Measurements from ENCODE around the gene ADAMTS2.

ADAMTS2 gene

GRCh38 chr5:179303451-179304200 lies 41.6 kb downstream of the ADAMTS2 start:
- Histone ChIP-seq H3K9ac (ENCODE audit: low read depth in 1 of 2, low read length in 2 of 2) (no peak overlapping the region), H3K36me3 (ENCODE audit: control insufficient read depth in 2 of 2, insufficient read depth in 2 of 2, low read length in 2 of 2) (no peaks in the 10 kb centered on the region), H3K27ac (ENCODE audit: low read depth in 2 of 2, low read length in 2 of 2) (no peak overlapping the region), H3K4me3 (ENCODE audit: low read length in 2 of 2) (no peak overlapping the region), H3K27me3 (ENCODE audit: control insufficient read depth in 2 of 2, insufficient read depth in 2 of 2, low read length in 2 of 2) (no peaks in the 10 kb centered on the region), H3K9me3 (ENCODE audit: control insufficient read depth in 2 of 2, low read length in 2 of 2) (peaks cover 0 to 2% of the 10 kb centered on the region in 2 donors), H3K4me1 (ENCODE audit: control insufficient read depth in 2 of 2, insufficient read depth in 2 of 2, low read length in 2 of 2) (no peaks in the 10 kb centered on the region)

- Histone ChIP-seq H3K9ac (ENCODE audit: low read depth in 1 of 2, low read length in 2 of 2) (no peak overlapping the region), H3K4me3 (ENCODE audit: low read length in 2 of 2) (no peak overlapping the region)
Measured at GRCh38 chr5:179302499-179303185, 42.6 kb downstream of the ADAMTS2 start.

DNA sequence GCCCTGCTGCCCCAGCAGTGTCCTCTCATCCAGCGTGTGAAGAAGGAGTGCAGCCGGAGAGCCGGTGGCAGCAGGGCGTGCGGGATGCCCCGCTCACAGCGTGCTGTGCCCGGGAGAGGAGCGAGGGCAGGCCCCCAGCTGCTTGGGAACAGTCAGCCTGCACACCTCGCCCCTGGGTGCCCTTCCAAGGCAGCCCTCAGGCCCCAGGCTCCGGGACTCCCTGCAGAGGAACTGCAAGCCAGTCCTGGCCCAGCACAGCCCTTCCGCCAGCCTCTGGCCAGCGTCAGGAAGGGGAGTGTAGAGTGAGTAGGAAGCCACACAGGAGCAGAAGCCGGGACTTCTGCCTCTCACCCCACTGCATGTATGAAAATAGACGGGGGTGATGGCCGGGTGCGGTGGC lies 43.5 kb downstream of the ADAMTS2 start:
- peaks cover 0 to 2% of the 10 kb centered on the region in 2 donors for H3K9me3 ChIP-seq (ENCODE audit: control insufficient read depth in 2 of 2, low read length in 2 of 2)
- no peaks in the 10 kb centered on the region for H3K4me1 ChIP-seq (ENCODE audit: control insufficient read depth in 2 of 2, insufficient read depth in 2 of 2, low read length in 2 of 2)
- H3K4me3 ChIP-seq (ENCODE audit: low read length in 2 of 2) = no peak overlapping the region
- no peak overlapping the region for H3K27ac ChIP-seq (ENCODE audit: low read depth in 2 of 2, low read length in 2 of 2)
- no peaks in the 10 kb centered on the region for H3K27me3 ChIP-seq (ENCODE audit: control insufficient read depth in 2 of 2, insufficient read depth in 2 of 2, low read length in 2 of 2)
- no peak overlapping the region for H3K9ac ChIP-seq (ENCODE audit: low read depth in 1 of 2, low read length in 2 of 2)
- H3K36me3 ChIP-seq (ENCODE audit: control insufficient read depth in 2 of 2, insufficient read depth in 2 of 2, low read length in 2 of 2) = no peaks in the 10 kb centered on the region

More at GRCh38 chr5:179302499-179303185, 42.6 kb downstream of the ADAMTS2 start:
- Histone ChIP-seq H3K9me3 (ENCODE audit: control insufficient read depth in 2 of 2, low read length in 2 of 2) (peaks cover 0 to 2% of the 10 kb centered on the region in 2 donors), H3K36me3 (ENCODE audit: control insufficient read depth in 2 of 2, insufficient read depth in 2 of 2, low read length in 2 of 2) (no peaks in the 10 kb centered on the region), H3K4me1 (ENCODE audit: control insufficient read depth in 2 of 2, insufficient read depth in 2 of 2, low read length in 2 of 2) (no peaks in the 10 kb centered on the region), H3K27ac (ENCODE audit: low read depth in 2 of 2, low read length in 2 of 2) (no peak overlapping the region), H3K27me3 (ENCODE audit: control insufficient read depth in 2 of 2, insufficient read depth in 2 of 2, low read length in 2 of 2) (no peaks in the 10 kb centered on the region)

- Histone ChIP-seq H3K36me3 (ENCODE audit: control insufficient read depth in 2 of 2, insufficient read depth in 2 of 2, low read length in 2 of 2) (no peaks in the 10 kb centered on the region), H3K27ac (ENCODE audit: low read depth in 2 of 2, low read length in 2 of 2) (no peak overlapping the region), H3K27me3 (ENCODE audit: control insufficient read depth in 2 of 2, insufficient read depth in 2 of 2, low read length in 2 of 2) (no peaks in the 10 kb centered on the region), H3K9ac (ENCODE audit: low read depth in 1 of 2, low read length in 2 of 2) (no peak overlapping the region), H3K9me3 (ENCODE audit: control insufficient read depth in 2 of 2, low read length in 2 of 2) (peaks cover 0 to 2% of the 10 kb centered on the region in 2 donors), H3K4me1 (ENCODE audit: control insufficient read depth in 2 of 2, insufficient read depth in 2 of 2, low read length in 2 of 2) (no peaks in the 10 kb centered on the region), H3K4me3 (ENCODE audit: low read length in 2 of 2) (no peak overlapping the region)
Measured at GRCh38 chr5:179301376-179301775, 43.9 kb downstream of the ADAMTS2 start.

DNA sequence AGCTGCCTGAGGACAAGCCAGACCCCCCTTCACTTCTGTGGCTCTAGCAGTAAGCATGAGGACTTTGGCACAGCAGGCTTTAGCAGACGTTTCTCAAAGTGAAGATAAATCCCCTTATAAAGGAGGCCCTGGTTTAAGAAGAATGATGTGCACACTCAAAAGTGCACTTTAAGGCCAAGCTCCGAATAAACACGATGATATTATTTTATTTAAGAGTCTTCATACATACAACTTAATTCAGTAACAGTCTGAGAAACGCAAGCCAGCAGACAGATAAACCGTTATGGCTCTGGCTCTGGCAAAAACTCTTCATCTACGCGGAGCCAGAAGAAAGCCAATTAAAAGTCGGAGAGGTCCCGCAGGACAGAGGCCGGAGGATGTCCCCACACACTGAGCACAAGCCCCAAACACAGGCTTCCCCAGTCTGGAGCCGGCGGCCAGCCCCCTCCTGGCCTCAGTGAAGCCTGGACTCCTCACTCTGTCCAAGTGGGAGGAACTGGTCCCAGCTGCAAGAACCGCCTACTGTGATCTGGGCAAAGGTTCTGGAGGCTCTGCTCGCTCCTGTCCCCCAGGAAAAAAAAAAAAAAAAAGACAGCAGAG lies 44.6 kb downstream of the ADAMTS2 start:
- Histone ChIP-seq H3K4me3 (ENCODE audit: low read length in 2 of 2) (no peak overlapping the region), H3K9ac (ENCODE audit: low read depth in 1 of 2, low read length in 2 of 2) (no peak overlapping the region), H3K9me3 (ENCODE audit: control insufficient read depth in 2 of 2, low read length in 2 of 2) (peaks cover 0 to 2% of the 10 kb centered on the region in 2 donors)

DNA sequence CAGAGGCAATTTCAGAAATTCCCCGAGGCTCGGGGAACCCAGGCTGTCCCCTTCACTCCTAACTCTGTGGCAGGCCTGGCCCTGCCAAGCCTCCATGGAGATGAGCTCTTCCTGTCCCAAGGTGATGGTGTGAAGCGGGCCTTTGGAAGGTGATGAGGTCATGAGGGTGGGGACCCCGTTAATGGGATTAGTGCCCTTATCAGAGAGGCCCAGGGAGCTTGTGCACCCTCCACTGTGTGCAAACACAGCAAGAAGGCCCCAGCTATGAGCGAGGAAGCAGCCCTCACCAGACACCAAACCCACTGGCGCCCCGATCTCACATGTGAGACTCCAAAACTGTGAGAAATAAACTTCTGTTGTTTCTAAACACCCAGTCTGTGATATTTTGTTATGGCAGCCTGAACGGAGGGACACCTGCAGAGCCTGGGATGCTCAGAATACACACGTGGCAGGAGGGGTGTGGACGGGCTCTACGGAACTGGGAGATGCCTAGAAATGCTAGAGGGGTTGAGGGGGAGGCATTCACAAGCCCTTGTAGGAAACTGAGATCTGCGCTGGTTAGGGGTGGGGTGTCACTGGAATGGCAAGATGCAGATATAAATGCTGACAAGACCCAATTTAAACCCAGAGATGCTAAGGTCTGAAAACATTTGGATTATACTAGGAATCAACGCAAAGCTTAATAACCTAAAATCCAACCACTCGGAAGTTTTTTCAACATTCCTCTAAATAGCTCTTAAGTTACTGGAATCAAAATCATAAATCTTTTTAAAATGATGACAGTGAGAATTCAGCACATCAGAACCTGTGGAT lies 46.9 kb downstream of the ADAMTS2 start:
- Histone ChIP-seq H3K4me1 (ENCODE audit: control insufficient read depth in 2 of 2, insufficient read depth in 2 of 2, low read length in 2 of 2) (no peaks in the 10 kb centered on the region), H3K9ac (ENCODE audit: low read depth in 1 of 2, low read length in 2 of 2) (no peak overlapping the region), H3K9me3 (ENCODE audit: control insufficient read depth in 2 of 2, low read length in 2 of 2) (no peaks in the 10 kb centered on the region), H3K27ac (ENCODE audit: low read depth in 2 of 2, low read length in 2 of 2) (no peak overlapping the region), H3K36me3 (ENCODE audit: control insufficient read depth in 2 of 2, insufficient read depth in 2 of 2, low read length in 2 of 2) (no peaks in the 10 kb centered on the region), H3K4me3 (ENCODE audit: low read length in 2 of 2) (no peak overlapping the region), H3K27me3 (ENCODE audit: control insufficient read depth in 2 of 2, insufficient read depth in 2 of 2, low read length in 2 of 2) (no peaks in the 10 kb centered on the region)

More for the DNA sequence above, 44.6 kb downstream of the ADAMTS2 start:
- Histone ChIP-seq H3K27ac (ENCODE audit: low read depth in 2 of 2, low read length in 2 of 2) (no peak overlapping the region), H3K4me1 (ENCODE audit: control insufficient read depth in 2 of 2, insufficient read depth in 2 of 2, low read length in 2 of 2) (no peaks in the 10 kb centered on the region), H3K27me3 (ENCODE audit: control insufficient read depth in 2 of 2, insufficient read depth in 2 of 2, low read length in 2 of 2) (no peaks in the 10 kb centered on the region), H3K36me3 (ENCODE audit: control insufficient read depth in 2 of 2, insufficient read depth in 2 of 2, low read length in 2 of 2) (no peaks in the 10 kb centered on the region)

DNA sequence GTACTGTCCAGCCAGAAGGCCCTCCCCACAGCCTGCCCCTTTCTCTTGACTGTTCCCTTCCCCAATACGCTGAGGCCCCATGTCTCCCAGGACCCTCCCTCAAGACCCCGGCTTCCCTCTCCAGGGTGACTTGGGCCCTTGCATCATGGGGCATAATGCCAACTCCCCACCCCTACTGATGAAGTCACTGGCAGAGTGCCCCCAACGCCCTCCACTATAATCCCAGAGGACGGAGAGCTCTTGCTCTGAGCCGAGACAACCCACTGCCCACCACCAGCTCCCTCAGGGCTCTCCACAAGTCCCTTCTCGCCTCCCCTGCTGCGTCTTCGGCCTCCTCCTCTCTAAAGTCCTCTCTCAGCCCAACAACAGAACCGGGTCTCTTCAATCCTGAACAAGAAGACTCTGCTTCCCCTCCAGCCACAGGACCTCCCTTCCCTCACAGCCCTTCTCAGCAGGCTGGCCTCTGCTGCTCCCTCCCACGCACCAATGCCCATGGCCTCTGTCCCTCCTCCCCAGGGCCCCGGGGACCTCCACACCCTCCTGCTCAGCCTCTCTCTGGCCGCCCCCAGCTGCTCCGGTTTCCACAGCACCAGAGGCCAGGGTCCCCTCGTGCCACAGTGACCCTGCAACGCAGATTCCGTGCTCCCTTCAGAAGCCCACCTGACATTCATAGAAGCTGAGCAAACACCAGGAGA lies 47.6 kb downstream of the ADAMTS2 start:
- Histone ChIP-seq H3K4me1 (ENCODE audit: control insufficient read depth in 2 of 2, insufficient read depth in 2 of 2, low read length in 2 of 2) (no peaks in the 10 kb centered on the region), H3K9ac (ENCODE audit: low read depth in 1 of 2, low read length in 2 of 2) (no peak overlapping the region), H3K27ac (ENCODE audit: low read depth in 2 of 2, low read length in 2 of 2) (no peak overlapping the region)

GRCh38 chr5:179297026-179297425 lies 48.2 kb downstream of the ADAMTS2 start:
- Histone ChIP-seq H3K27me3 (ENCODE audit: control insufficient read depth in 2 of 2, insufficient read depth in 2 of 2, low read length in 2 of 2) (no peaks in the 10 kb centered on the region), H3K9ac (ENCODE audit: low read depth in 1 of 2, low read length in 2 of 2) (no peak overlapping the region), H3K27ac (ENCODE audit: low read depth in 2 of 2, low read length in 2 of 2) (no peak overlapping the region), H3K36me3 (ENCODE audit: control insufficient read depth in 2 of 2, insufficient read depth in 2 of 2, low read length in 2 of 2) (no peaks in the 10 kb centered on the region), H3K4me1 (ENCODE audit: control insufficient read depth in 2 of 2, insufficient read depth in 2 of 2, low read length in 2 of 2) (no peaks in the 10 kb centered on the region), H3K9me3 (ENCODE audit: control insufficient read depth in 2 of 2, low read length in 2 of 2) (no peaks in the 10 kb centered on the region), H3K4me3 (ENCODE audit: low read length in 2 of 2) (no peak overlapping the region)

More for the DNA sequence above, 47.6 kb downstream of the ADAMTS2 start:
- H3K4me3 ChIP-seq (ENCODE audit: low read length in 2 of 2) = no peak overlapping the region
- H3K36me3 ChIP-seq (ENCODE audit: control insufficient read depth in 2 of 2, insufficient read depth in 2 of 2, low read length in 2 of 2) = no peaks in the 10 kb centered on the region
- no peaks in the 10 kb centered on the region for H3K27me3 ChIP-seq (ENCODE audit: control insufficient read depth in 2 of 2, insufficient read depth in 2 of 2, low read length in 2 of 2)
- H3K9me3 ChIP-seq (ENCODE audit: control insufficient read depth in 2 of 2, low read length in 2 of 2) = no peaks in the 10 kb centered on the region

- H3K27ac ChIP-seq (ENCODE audit: low read depth in 2 of 2, low read length in 2 of 2) = no peak overlapping the region
- no peaks in the 10 kb centered on the region for H3K4me1 ChIP-seq (ENCODE audit: control insufficient read depth in 2 of 2, insufficient read depth in 2 of 2, low read length in 2 of 2)
- H3K36me3 ChIP-seq (ENCODE audit: control insufficient read depth in 2 of 2, insufficient read depth in 2 of 2, low read length in 2 of 2) = no peaks in the 10 kb centered on the region
- no peaks in the 10 kb centered on the region for H3K27me3 ChIP-seq (ENCODE audit: control insufficient read depth in 2 of 2, insufficient read depth in 2 of 2, low read length in 2 of 2)
- H3K4me3 ChIP-seq (ENCODE audit: low read length in 2 of 2) = no peak overlapping the region
- no peak overlapping the region for H3K9ac ChIP-seq (ENCODE audit: low read depth in 1 of 2, low read length in 2 of 2)
- no peaks in the 10 kb centered on the region for H3K9me3 ChIP-seq (ENCODE audit: control insufficient read depth in 2 of 2, low read length in 2 of 2)
Measured at GRCh38 chr5:179296150-179296821, 49.0 kb downstream of the ADAMTS2 start.
